HG02970 (cell line): ENCODE measurements around the gene MED10.
"Not testable (repeated sequence)": the region's sequence is repeated elsewhere in the genome, so short reads cannot be mapped to it uniquely, and the experiment has no call there.

Experiments
- ATAC-seq: cut with Tn5 transposase; IDR thresholded peaks from one replicate; pipeline ENCODE4 v1.9.1; 2021; ENCODE audit warnings: mild to moderate bottlenecking, moderate library complexity, moderate number of reproducible peaks; ENCODE audit not compliant: unreplicated experiment, low FRiP score

The MED10 gene

DNA sequence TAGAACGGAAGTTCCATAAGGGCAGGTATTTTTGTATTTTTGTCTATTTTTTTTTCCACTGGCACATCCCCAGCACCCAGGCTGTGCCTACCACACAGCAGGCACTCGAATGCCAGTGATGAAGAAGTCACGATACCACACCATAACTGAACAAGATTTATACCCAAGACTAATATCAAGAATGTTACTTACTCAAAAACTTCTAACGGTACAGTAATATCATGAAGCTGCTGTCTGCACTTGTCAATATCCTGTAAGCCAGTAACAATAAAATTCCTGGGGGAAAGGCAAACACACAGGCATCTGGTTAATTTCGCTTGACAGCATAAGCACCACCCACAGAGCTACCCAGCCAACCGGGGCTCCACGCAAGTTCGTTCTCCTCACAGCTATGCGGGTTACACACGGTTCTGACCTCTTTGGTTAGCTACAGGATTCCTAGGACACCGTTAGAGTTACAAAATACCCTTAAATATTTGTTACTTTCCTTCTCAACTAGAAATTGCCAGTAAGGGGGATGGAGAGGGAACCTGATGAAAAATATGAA lies 1.3 kb downstream of the MED10 start:
- no peak for ATAC-seq

DNA sequence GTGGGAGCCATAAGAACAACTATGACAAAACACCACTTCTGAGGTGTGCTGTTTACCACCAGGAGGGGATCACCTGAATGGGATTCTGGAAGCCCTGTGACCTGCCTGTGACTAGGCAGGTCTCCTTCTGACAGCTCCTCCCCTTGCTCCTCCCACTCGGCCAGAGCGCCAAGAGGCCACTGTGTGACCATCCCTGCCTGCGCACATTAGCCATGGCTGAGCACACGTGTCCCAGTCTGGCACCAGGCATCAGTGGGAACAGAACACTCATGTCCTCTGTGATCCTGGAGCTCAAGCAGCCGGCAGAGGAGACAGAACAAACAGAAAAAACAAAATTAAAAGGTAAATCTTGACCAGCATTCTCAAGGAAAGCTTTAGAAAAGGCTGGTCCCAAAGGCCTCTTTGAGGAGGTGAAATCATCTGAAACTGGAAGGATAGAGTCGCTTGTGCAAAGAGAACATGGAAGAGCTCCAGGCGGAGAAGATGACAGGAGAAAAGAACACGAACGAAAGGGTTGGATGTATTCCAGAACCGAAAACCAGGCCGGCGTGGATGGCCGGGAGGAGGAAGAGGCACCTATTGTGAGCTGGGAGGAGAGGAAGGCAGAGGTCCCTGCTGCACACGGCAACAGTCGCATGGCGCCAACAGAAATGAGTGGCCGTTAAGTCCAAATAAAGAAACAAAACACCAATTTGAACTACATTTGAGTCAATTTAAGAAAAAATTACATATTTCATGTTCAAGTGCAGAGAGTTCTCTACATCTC lies 5.1 kb downstream of the MED10 start:
- no peak for ATAC-seq

DNA sequence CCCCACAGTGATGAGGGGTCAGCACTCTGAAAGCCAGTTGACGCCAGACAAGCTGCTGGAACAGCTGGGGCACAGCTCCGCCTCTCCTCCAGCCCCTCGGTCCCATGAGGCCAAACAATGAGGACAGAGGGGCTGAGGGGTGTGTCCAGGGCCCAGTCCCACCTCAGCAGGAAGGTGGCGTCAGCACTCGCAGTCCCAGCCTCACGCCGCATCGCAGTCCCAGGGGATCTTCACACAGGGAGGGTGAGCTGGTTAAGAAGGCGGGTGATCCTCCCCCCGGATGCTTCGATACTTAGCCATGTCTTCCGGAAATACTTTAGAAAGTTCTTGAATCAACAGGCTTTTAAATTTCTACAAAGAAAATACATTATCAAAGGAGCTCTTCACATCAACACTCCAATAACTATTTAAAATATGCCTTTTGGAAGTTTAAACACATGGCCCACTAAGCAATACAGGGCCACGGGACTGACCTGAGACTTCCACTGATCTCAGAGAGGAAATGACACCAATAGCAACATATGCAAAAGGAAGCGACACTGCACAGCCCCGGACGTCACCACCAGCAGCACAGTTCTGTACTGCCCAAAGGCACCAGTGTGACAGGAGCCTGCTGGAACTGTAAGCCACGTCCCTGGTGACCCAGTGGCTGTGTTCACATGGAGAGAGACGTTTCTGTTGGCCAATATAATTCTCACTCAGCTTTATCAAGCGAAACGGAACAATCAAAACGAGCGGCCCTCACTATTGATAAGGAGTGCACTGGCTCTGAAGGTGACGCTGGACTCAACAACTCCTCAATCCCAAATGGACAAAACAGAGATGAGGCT lies 5.9 kb downstream of the MED10 start:
- no peak for ATAC-seq

- no peak for ATAC-seq
These were observed 7.1 kb downstream of the MED10 start for GRCh38 chr5:6371079-6371810.

GRCh38 chr5:6370580-6370979 lies 7.8 kb downstream of the MED10 start:
- no peak for ATAC-seq

DNA sequence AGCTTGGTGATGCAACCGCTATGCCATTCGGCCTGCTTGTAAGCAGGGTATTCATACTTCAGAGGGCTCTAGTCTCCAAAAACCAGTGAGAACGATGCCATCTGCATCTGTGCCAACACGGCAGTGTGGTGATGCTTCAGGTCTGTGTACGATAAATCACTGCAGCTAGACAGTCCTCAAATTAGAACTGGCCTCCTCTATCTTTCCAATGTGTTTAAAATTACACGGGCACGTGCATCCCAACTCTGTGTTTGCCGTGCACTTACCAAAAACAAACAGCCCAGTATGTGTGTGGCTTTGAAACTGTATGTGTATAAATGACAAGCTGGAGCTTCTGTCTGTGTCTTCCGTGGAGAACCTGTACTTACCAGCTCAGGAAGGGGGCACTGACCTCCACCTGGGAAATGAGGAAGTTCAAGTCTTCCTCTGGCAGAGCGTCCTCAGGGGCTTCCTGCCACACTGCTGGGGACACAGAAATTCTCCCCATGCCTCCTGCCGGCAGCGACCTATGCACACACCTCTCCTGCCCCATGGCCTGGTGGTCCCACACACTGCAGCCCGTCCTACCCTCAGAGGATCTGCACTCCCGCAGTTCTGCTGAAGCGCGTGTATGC lies 12.3 kb downstream of the MED10 start:
- ATAC-seq: no peak

- no peak for ATAC-seq
These were observed 13.0 kb downstream of the MED10 start for GRCh38 chr5:6365142-6365976.

GRCh38 chr5:6363454-6364011 lies 14.8 kb downstream of the MED10 start:
- ATAC-seq: not testable (repeated sequence)

DNA sequence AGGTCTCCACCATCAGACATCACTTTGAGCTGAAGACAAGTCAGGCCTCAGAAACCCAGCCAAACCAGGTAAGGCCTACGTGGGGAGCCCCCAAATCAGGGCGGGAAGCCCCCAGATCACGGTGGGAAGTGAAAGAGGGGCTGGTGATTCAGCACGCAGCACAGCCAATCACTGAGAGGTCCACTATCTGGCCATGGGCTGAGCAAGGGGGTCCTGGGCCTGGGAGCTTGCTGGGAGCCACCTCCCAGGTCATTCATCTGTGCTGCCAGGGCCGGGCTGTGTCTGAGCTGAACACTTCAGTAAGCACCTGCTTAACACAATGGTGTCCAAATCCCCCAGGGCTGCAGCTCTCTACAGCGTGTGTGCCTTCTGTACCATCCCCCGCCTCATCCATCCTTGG lies 15.5 kb downstream of the MED10 start:
- ATAC-seq: no peak

GRCh38 chr5:6361101-6361500 lies 17.2 kb downstream of the MED10 start:
- ATAC-seq: no peak

DNA sequence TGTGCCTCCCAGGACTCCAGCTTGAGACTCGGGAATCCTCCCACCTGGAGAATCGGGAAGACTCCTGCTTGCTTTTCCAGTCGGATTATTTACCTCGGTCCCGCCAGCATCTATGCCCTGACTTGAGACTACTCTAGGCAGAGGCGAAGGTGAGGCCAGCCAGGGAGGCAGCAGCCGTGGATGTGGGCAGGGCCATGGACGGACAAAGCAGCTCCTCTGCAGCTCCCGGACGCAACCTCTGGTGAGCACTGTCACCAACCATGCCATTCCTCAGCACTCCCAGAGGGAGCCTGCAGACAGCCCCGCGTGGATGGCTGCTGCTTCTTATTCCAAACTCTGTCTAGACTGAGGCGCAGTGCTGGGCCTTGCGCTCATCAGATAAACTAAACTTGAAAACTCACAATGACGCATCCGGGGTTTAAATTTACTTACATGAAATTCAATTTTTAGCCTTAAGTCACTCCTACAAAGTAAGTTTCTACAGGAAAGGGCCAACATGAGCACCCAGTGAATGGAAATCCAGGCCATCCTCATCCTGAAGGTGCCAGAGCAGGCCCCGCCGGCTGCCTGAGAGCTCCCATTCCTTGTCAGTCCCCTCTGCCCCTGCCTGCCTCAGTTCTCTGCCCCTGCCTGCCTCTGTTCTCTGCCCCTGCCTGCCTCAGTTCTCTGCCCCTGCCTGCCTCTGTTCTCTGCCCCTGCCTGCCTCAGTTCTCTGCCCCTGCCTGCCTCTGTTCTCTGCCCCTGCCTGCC lies 17.8 kb downstream of the MED10 start:
- ATAC-seq: no peak

DNA sequence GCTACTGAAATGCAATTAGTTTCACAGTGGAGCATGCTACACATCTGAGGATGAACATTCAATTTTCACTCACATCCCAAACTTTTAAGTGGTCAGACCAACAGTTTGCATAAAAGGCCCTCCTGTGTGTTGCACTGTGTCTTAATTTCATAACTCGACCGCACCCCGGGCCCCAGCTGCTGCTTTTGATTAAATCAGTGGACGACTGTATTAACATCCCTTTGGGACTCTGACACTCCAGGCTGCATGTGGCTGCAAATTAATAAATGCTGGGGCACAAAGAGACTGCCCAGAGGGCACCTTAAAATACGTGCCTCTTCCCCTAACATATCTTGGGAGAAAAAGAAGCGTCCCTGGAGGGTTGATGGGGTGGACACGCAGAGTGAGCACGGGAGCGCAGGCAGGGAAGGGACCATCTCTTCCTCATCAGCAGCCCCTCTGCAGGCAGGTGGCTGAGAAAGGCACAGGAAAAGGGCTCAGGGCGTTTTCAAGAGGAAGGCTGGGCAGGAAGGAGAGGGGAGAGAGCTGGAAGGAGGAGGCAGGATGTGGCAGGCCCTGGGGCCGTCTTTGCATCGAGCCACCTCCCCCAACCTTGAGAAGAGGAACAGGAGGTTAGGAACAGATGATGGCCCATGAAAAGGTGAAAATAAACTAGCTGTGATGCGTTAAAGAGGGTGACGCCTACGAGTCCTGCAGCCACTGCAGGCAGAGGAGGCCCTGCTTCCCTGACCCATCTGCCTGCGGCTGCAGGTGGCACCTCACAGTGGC lies 18.6 kb downstream of the MED10 start:
- ATAC-seq: no peak

GRCh38 chr5:6358434-6358820 lies 19.9 kb downstream of the MED10 start:
- ATAC-seq: no peak

GRCh38 chr5:6357817-6358433 lies 20.4 kb downstream of the MED10 start:
- not testable (repeated sequence) for ATAC-seq

DNA sequence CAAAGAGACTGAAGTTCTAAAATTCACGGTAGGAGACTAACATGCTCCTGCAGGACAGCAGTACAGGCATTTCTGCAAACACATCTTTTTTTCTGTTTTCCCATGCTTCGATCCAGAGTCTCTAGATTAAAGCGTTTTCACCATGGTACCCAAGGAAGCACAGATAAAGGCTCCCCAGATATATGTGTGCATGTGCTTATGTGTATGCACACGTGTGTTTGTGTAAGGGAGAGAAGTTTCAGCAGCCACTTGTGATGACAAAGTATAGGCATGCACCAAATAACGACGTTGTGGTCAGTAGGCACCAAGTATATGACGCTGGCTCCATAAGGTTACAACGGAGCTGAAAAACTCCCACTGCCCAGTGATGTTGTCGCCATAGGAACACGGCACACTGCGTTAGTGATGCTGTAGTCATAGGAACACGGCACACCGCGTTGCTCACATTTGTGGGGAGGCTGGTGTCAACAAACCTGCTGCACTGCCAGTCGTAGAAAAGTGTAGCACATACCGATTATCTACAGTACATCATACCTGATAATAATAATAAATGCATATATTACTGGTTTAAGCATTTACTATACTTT lies 21.7 kb downstream of the MED10 start:
- ATAC-seq: no peak

DNA sequence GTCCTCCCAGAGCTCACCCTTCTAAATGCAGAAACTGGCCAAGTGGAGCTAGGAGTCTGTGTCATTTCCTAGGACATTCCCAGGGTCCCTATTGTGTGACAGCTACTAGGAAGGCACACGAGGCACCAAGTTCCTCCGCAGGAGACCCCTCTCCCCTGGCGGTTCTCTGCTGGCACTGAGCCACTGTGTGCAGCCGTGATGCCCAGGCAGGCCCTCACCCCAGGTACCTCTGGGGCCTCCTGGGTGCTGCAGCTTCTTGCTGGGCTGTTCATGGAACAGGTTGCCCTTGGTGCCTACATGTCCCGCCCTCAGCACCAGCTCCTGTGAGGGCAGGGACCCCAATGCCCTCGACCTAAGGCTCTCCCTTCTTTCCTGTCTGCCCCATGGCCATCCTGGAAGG lies 23.1 kb downstream of the MED10 start:
- ATAC-seq: no peak

DNA sequence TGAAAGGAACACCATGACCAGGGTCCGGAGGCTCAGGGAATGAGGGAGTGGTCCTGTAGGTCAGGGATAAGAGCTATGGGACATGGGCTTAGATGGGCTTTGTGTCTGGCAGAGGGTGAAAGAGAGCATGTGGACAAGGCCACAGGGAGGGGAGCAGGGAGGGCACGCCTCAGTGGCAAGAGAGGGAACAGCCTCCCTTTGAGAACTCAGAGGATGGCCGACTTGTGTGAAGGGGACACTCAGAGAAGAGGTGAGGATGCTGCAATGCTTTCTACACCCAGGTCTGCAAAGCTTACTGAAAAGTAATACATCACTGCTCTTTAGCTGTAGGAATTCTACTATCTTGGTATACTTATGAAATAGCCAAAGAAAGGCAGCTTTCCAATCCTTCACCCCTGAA lies 23.5 kb downstream of the MED10 start:
- ATAC-seq: no peak
